GM19099 (cell line): ENCODE results near the gene CHST15.

Experiments used
- POLR2A ChIP-seq: IDR thresholded peaks from 3 replicates; pipeline ENCODE4 v1.6.1; 2011; ENCODE audit warnings: low read depth; ENCODE audit not compliant: insufficient read length; ENCODE audit errors: extremely low read depth

Gene CHST15

DNA sequence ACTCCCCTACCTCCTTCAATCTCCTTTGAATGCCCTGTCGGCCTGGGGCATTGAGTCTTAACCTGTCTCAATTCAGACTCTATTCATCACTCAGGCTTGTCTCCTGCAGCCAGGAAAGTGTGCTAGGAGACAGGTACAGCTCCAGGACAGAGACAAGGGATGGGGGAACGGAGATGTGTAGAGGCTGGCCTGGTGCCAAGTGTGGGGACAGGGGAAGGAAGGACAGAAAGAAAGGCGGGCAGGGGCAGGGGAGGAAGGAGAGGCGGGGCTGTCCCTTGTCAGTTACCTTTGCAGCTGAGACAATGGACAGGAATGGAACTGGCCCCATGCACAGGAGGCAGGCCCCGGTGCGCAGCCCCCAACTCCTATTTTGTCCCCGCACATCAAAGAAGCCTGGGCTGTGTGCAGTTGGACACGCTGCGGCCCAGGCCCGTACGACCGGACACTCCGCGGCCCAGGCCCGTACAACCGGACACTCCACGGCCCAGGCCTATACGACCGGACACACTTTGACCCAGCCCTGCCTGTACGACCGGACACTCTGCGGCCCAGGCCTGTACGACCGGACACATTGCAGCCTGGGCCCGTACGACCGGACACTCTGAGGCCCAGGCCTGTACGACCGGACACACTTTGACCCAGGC lies 36.9 kb downstream of the CHST15 start:
- no peak for TF ChIP-seq POLR2A

DNA sequence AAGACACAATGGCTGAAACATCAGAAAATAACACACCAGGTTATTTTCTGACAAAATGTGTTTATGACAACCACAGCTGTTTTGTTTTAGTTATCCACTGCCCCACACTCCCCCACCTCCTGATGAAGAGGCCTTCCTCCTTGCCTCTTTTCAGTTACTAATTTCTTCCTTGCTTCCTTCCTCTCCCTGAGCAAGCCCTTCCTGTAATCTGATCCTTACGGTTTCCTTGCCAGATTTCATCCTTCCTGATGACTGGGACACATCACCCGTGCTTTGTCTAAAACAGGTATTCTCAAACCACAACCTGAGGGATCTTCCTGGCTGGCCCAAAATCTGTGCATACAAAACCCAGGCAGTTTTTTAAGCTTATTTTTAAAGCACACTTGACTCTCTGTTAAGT lies 39.4 kb downstream of the CHST15 start:
- no peak for TF ChIP-seq POLR2A

DNA sequence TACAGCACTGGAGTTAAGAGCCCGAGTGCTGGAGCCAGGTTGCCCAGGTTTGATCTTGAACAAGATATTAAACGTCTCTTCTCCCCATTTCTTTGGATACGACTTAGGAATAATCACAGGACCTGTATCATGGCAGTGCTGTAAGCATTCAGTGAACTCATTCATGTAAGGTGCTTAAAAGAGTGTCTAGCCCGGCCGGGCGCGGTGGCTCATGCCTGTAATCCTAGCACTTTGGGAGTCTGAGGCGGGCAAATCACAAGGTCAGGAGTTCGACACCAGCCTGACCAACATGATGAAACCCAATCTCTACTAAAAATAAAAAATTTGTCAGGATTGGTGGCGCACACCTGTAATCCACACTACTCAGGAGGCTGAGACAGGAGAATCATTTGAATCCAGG lies 40.8 kb downstream of the CHST15 start:
- no peak for TF ChIP-seq POLR2A

DNA sequence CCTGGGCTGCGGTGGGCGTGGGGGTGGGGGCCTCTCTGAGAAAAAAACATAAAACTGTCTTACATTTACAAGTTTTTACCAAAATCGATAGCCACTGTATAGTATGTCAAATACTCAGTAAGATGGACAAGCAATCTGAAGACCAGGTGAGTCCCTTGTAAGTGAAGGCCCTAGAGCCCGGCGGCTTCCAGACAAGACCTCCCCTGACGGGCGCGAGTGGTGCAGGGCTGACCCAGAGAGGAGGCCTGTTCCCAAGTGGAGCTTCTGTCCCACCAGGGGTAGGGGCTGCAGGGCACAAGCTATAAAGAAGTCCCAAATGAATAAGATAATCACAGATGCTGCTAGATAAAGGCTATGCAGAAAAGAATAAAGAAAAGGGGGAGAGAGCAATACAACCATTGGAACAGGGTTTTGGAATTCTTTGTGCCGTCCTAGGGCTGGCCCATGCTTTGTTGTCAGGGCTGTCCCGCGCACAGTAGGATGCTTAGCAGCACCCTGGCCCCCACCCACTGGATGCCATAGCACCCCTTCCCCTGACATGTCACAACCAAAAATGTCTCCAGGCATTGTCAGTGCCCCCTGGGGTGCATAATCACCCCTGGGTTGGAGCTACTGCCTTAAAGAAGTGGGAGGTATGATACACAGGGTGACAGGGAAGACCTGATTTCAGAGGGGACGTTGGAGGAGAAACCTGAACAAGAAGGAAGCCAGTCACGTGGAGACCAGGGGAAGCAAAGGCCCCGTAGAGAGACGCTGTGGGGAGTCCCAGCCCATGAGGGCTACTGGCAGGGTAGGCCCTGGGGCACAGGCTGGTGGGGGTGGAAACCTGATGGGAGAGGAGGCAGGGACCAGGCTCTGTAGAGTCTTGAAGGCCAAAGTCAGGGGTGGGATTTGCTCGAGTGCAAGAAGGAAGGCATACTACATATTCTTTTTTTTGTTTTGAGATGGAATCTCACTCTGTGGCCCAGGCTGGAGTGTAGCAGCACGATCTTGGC lies 43.1 kb downstream of the CHST15 start:
- TF ChIP-seq POLR2A = no peak

DNA sequence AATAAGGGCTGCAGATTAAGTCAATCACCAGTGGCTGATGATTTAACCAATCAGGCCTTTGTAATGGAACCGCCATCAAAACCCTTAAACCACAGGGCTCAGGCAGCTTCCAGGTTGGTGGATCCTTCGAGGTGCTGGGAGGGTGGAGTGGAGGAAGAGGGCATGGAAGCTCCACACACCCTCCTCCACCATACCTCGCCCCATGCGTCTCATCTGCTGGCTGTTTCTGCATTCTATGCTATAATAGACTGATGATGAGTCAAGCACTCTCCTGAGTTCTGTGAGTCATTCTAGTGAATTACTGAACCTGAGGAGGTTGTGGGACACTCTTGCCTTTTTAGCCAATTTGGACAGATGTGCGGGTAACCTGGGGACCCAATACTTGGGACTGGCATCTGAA lies 43.9 kb downstream of the CHST15 start:
- TF ChIP-seq POLR2A = no peak

DNA sequence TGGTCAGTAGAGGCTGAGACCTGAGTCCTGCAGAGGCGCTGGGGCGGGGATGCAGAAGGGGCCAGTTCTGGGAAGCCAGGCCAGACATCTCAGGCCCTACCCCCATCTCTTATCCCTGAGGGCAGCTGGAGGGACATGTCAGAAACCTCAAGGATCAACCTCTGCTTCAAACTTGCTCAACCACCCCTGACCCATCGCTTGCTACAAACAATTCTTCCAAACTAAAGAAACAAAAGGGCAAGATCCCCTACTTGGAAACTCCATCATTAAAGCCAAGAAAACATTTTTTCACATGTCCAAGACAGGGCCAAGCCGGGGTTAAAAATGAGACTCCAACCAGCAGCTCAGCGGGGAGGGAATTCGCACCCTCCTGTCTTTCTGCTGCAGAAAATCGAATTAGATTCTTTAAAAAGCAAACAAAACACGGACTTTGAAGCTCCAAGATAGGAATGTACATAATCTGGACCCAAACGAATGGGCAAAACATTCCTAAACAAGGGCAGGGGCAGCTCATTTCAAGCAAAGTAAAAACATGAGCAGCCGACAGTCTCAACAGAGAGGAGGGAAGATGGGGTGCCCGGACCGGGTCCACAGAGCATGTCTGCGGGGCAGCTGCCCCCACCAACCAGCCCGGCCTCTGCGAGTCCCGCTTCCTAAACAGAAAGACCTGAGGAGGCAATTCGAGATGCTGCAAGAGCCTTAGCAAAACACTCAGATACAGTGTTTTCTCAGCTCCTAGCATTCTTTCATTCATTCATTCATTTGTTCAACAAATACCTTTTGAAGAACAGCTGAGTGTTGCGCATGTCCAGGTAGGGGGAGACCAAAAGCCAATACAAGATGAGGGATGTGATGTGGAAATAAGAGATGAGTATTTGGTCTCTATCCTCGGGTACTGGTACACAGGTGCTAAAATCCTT lies 44.8 kb downstream of the CHST15 start:
- no peak for TF ChIP-seq POLR2A

DNA sequence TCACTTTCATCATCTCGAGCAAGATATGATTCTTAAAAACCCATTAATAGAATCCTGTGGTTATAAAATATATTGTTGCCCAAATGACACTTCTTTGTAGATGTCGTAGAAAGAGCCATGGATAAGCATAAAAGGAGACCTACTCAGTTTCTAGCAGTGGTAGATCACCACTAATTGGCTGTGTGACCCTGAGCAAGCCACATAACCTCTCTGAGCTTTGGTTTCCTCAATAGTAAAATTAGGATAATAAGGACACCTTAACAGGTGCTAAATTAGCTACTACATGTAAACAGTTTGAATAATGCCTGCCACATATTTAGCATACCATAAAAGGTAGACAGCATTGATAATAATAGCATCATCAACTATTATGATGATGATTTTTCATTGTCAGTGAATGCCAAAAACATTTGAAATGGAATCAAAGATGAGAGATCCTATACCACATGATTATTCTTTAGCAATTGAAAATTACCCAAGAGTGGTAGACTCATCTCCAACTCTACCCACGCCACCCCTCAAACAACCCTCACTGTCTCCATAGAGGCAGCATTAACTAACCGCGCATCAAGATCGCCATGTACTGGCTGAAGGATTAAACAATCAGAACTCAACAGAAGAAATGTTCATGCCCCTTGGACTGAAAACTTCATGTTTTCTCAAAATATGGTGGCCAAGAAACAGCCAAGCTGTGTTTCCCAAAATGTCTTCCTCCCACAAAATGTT lies 45.8 kb downstream of the CHST15 start:
- no peak for TF ChIP-seq POLR2A

DNA sequence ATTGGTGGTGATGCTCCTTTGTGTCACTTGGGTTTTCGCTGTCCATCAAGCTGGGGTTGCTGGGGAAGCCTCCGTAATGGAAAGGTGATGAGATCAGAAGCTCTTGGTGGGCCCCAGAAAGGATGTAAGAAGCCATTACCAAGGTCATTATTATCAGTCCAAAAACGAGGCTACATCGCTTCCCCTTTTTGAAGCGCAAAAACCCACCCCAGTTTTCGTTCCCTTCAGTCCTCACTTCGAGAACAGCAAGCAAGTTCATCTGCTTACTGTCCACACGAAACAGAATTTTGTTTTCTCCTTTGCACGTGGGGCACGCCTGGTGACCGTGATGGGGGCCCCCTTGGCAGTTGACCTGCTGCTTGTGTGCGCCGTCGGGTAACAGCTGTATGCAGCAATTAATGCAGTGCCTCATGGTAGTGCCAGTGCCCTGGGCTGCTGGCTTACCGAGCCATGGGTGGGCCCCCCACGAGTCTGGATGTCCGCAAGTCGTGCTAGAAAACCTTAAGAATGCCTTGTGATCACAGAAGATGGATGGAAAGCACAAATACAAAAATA lies 47.5 kb downstream of the CHST15 start:
- TF ChIP-seq POLR2A = no peak

DNA sequence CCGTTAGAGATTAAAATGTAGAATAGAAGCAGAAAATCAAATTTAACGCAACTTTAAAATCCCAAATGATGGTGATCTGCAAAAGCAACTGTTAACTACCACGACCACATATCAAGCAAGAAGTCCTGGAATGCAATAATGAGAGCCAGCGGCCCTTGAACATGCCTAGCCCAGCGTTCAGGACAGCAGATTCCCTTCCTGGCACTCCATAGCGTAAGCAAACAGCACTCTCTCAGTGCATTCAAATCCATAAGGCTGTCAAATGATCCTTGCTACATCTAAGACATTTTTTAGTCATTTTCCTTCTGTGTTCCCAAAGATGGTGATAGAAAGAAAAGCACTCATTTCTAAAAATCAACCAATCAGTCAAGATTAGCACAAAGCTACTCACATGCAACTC lies 48.1 kb downstream of the CHST15 start:
- TF ChIP-seq POLR2A = no peak

DNA sequence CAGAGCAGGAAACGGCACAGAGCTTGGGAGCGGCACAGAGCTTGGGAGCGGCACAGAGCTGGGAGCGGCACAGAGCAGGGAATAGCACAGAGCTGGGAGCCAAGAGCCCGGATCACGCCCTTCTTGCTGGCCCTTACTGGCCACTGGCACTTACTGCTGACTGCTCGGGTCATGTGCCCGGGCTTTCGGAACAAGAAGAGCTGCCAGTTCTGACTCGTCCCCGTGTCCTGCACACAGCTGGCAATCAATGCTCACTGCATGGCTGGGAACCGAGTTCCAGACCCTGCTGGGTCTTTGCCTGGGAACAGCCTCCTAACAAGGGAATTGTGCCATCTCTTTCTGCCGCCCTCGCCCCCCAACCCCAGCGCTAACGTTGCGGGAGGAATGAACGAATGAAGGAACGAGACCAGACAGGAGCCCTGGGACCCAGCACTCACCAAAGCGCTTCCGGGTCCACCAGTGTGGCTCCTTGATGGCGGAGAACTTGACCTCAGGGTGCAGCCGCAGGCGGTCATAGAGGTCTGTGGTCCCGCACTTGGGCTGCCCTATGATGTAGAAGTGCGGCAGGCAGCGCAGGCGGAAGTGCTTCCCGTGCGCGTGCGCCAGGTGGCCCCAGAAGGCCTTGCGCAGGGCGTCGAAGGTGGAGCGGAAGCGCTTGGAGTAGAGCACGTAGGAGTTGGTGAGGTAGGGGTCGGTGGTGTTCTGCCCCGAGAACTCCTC lies 49.1 kb downstream of the CHST15 start:
- TF ChIP-seq POLR2A = no peak

DNA sequence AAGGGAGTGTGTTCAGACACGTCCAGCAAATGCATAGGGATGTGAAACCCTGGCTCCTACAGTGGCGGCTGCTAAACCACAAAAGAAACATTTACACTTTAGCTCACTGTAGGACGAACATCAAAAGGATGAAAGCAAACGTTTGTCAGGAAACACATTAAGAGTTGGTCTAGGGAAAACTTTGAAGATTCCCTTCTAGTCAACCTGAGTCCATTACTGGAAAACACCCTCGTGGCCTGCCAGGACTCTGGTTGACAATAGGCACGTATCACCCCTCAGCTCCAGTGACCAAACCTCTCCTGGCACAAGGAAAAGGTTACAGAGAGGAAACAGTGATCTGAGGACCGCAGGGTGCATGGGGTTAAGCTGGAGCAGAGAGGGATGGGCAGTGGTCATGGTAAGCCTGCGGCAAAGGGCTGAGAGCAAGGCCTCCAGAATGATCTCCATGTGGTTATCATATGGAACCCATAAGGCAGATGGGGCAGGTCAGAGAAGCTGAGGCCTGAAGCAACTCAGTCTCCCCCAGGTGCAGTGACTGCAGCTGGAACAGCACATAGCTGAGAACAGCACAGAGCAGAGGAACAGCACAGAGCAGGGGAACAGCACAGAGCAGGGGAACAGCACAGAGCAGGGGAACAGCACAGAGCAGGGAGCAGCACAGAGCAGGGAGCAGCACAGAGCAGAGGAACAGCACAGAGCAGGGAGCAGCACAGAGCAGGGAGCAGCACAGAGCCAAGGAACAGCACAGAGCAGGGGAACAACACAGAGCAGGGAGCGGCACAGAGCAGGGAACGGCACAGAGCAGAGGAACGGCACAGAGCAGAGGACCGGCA lies 49.9 kb downstream of the CHST15 start:
- TF ChIP-seq POLR2A = no peak

DNA sequence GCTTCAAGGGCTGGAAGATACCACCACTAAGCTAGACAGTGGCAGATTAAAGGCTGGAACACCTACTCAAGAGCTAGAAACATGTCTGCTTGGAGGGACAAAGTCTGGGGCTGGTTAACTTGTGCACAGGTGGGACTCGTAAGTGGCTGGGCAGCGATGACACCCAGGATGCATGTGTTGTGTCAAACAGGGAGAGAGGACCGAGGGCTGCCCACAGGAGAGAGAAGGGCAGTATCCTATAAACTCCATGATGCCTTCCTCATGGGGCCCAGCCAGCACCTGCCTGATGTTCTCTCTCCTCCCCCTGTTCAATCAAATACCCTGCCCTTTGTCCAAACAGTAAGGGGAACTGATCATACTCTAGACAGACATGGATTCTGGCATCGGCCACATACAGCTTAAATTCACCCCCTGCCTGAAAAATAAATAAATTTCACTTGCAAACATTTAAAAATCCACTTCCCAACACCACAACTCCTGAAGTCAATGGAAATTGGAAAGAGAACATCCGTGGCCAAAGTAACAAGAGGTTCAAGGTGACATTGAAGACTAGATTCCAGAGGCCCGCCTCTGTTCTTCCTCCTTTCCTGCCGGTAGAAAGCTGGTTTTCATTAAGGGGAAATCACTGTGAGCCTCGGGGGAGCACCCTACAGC lies 50.6 kb downstream of the CHST15 start:
- TF ChIP-seq POLR2A = no peak

DNA sequence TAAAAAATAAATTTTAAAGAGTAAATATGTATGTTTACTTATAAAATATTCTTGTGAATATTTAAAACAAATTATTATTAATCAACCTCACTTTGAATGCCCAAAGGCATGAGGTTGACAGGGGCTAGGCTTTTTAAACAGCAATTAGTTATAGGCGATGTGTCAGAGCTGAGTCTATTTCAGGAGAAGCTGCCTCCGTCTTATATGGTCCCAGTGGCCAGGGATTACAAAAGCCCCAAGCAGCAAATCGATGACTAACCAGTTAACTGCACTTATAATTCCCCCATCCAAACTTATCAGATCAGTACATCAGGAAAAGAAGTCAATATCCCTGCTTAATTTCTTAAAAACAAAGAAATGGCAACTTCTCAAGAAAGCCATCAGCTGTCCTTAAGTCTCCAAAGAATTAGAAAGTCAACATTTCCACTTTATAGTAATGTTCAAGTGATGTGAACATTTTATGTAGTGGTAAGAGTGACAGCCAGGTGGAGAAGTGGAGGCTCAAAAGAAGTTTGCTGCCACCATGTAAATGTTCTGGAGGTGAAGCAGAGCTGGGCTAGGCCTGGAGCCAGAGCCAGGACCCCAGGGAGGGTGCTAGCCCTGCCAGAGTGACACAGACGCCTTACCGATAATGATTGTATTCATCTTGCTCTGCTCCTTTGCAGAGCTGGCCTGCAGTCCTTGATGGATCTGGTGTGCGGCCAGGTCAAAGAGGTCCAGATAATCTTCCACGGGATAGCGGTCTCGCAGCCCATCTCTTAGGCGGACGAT lies 51.5 kb downstream of the CHST15 start:
- no peak for TF ChIP-seq POLR2A
